GM12875 (cell line): Measurements from ENCODE around the gene CLIP4.

Experiments
- H3K4me3 ChIP-seq: one replicate; pipeline ENCODE4 v1.5.1; 2011; ENCODE audit warnings: low read depth, low read length, control low read depth
- TF ChIP-seq, protein P1 (sequence below): IDR thresholded peaks from 2 replicates; pipeline ENCODE4 v1.5.1; 2011; ENCODE audit warnings: low read depth, mild to moderate bottlenecking, control low read depth, inconsistent platforms, low read length, moderate library complexity, borderline replicate concordance; ENCODE audit not compliant: insufficient read depth

CLIP4 gene

DNA sequence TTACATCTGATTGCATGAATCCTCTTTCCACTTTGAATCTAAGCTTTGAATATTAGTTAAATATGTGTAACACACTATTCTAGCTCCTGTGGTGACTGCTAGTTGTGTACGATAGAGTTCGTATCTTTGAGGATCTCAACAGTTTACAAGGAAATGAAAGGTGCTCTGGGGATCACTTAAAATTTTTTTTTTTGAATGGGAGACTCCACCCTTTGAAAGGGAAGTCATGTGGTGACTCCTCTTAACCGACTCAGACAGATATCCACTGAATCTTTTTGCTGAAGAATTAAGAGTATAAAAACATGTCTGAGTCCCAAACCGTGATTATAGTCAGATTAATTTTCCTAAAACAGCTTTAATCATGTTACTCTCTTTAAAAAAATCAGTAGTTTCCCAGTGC, 4.0 kb downstream of the CLIP4 start:
- TF ChIP-seq, protein P1, sequence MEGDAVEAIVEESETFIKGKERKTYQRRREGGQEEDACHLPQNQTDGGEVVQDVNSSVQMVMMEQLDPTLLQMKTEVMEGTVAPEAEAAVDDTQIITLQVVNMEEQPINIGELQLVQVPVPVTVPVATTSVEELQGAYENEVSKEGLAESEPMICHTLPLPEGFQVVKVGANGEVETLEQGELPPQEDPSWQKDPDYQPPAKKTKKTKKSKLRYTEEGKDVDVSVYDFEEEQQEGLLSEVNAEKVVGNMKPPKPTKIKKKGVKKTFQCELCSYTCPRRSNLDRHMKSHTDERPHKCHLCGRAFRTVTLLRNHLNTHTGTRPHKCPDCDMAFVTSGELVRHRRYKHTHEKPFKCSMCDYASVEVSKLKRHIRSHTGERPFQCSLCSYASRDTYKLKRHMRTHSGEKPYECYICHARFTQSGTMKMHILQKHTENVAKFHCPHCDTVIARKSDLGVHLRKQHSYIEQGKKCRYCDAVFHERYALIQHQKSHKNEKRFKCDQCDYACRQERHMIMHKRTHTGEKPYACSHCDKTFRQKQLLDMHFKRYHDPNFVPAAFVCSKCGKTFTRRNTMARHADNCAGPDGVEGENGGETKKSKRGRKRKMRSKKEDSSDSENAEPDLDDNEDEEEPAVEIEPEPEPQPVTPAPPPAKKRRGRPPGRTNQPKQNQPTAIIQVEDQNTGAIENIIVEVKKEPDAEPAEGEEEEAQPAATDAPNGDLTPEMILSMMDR: no peak
- H3K4me3 ChIP-seq: no peak overlapping the region

DNA sequence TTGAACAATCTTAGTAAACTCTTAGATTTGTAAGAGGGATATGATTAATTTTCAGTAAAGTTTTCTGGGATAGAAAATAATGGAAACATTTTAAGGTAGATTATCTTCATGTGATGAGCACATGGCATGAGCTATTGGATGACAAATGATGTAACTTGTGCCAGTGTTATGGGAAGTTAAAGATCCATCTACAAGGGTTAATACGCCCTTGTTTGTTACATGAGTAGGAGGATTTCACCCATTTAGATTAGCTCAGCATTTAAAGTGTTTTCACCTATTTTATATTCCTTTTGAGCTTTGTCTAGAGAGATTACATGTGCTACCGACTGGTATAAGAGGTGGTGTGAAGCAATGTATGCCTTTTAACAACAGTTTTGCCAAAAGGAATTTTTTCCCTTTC, 5.6 kb downstream of the CLIP4 start:
- no peak overlapping the region for H3K4me3 ChIP-seq
- TF ChIP-seq, protein P1: no peak

DNA sequence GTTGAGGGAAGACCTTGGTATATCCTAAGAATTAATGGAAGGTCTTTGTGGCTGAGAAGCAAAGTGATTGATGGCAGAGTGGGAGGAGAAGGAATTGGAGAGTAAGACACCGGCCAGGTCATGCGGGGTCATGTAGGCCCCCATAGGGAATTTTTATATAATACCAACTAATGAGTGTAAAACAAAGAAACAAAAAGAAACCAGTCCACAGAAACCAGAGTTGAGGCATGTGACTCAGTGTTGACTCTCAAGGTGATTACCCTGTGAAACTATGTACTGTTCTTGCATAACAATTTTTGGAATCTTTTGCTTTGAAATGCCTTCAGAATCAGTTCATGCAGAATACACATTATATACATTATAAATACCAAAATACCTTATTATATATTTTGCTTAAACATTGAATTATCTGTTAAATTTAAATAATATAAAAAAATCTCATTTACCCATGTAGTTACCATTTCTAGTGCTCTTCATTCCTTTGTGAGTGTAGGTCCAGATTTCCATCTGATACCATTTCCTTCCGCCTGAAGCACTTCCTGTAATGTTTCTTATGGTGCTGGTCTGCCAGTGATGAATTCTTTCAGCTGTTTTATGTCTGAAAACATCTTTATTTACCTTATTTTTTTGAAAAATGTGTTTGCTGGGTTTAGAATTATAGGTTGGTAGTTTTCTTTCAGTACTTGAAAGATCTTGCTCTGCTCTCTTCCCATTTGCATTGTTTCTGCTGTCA, 8.6 kb downstream of the CLIP4 start:
- TF ChIP-seq, protein P1: no peak
- no peak overlapping the region for H3K4me3 ChIP-seq

DNA sequence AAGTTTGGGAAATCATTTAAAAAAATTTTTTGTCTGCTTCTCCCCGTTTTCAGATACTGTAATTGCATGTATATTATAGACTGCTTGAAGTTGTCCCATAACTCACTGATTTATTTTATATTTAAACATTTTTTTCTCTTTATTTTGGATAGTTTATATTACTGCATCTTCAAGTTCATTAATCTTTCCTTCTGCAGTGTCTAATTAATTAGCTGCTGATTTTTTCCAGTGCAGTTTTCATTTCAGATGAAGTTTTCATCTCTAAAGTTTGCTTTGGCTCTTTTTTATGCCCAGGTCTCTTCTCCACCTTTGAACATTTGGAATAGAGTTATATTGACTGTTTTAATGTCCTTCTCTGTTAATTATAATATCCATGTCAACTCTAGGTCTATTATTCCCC, 9.3 kb downstream of the CLIP4 start:
- H3K4me3 ChIP-seq: no peak overlapping the region
- TF ChIP-seq, protein P1: no peak

DNA sequence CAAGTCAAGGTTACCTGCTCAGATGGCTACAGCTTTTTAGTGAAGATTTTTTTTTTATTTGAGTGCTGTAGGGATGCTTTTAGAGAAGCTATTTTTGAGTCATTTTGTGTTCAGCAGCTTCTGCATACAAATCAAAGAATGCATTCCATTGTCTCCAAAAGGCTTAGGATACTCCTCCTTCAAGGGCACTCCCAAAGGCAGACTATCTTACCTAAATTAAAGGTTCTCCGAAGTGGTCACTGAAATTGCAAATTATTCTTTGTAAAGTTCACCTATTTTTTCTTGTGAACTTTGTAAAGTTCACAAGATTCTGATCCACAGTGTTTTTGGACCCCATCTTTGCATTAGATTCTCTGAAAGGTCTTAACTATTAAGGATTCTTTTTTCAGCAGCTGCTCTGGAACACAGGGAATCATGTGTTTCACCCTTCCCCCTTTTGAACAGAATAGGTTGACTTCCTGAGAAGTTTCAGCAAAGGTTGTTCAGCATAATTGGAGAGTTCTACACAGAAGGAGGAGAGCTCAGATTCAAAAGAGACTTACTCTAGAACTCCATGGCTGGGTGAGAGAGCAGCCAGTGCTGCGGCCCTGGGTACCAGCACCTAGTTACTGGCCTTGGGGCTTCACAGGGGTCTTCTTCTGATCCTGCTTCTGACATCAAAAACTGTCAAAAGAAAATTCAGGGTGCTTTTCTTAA, 14.5 kb downstream of the CLIP4 start:
- TF ChIP-seq, protein P1: no peak
- no peak overlapping the region for H3K4me3 ChIP-seq

DNA sequence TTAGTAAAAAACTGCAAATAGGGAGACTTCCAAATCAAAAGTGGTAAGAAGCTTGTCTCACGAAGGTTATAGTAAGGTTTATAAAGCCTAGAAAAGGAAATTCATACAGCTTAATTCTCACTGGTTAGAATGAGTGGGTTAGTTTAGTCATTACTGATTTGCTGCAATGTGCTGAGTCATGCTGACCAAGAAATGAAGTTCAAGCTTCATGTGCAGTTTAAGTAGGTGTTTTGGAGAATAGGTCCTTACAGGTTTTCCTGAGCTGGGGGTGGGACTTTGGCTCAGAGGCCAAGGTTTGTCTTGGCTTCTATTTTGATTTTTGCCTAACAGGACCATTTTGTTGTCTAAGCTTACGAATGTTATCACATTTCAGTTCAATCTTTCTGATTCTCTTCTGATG, 15.1 kb downstream of the CLIP4 start:
- no peak overlapping the region for H3K4me3 ChIP-seq
- TF ChIP-seq, protein P1: no peak

DNA sequence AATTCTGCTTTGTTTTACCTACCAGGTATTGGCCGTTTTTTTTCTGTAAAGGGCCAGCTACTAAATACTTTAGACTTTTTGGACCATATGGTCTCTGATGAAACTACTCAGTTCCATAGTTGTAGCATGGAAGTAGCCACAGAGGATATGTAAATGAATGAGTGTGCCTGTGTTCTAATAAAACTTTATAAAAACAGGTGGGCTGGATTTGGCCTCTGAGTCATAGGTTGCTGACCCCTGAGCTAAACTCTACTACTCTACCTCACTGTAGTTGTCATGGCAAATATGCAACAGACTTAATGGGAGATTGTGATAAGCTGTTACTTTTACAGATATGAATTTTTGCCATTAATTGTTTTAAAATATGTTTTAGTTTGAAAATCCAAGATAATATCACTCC, 19.7 kb downstream of the CLIP4 start:
- TF ChIP-seq, protein P1: no peak
- H3K4me3 ChIP-seq: no peak overlapping the region
